Panc1 (cell line): ENCODE results near the gene SMARCA2. TPM values are rescaled to one million over a fixed set of nuclear protein-coding genes. Genes with fewer than 3 reads are reported as not detected.

ENCODE experiments used
- ATAC-seq: fragments of 200-7000 bp; cut with Tn5 transposase; 2 replicates; pipeline ENCODE4 v1.9.1; 2020; ENCODE audit warnings: mild to moderate bottlenecking, moderate library complexity
- BruUV-seq: library from RNA; stranded (reverse); fragments of 400-500 nt; replicated peaks from 2 replicates; lab custom pipeline; 2021; lab: Mats Ljungman, UMichigan
- CTCF ChIA-PET: fragments of 300-600 bp; sonication (Branson Sonifier 250); formaldehyde crosslinking; loops from one replicate; lab custom pipeline; 2022; ENCODE audit warnings: antibody characterized with exemption; lab: Charles Lee
- POLR2A ChIA-PET: fragments of 300-600 bp; sonication (Branson Sonifier 250); formaldehyde crosslinking; loops from one replicate; lab custom pipeline; 2022; ENCODE audit warnings: antibody characterized with exemption; lab: Charles Lee
- DNase-seq: peaks from one replicate; pipeline ENCODE4 v3.0.0-alpha.2; 2010; ENCODE audit warnings: low read depth, low spot score
- H3K27ac ChIP-seq: 2 replicates; pipeline ENCODE4 v1.5.1; 2011; ENCODE audit warnings: mild to moderate bottlenecking, low read length, inconsistent platforms
- H3K27me3 ChIP-seq: fragments of 200-500 bp; sonication (Bioruptor generic); 2 replicates; pipeline ENCODE4 v1.6.0; 2014; ENCODE audit warnings: low read length, inconsistent platforms; ENCODE audit not compliant: control insufficient read depth, insufficient read depth
- H3K36me3 ChIP-seq: fragments of 200-500 bp; sonication (Bioruptor generic); 2 replicates; pipeline ENCODE4 v1.5.1; 2014; ENCODE audit warnings: inconsistent platforms, mild to moderate bottlenecking, low read length, moderate library complexity; ENCODE audit not compliant: control insufficient read depth, insufficient read depth
- H3K4me1 ChIP-seq: 2 replicates; pipeline ENCODE4 v1.5.1; 2011; ENCODE audit warnings: inconsistent platforms, mild to moderate bottlenecking, low read length, moderate library complexity; ENCODE audit not compliant: control insufficient read depth, insufficient read depth
- H3K4me3 ChIP-seq, 2 experiments: 2 replicates each; pipeline ENCODE4 v1.5.1; 2011 to 2012; ENCODE audit warnings: low read depth in 2 of 2, low read length in 2 of 2, mild to moderate bottlenecking in 2 of 2, inconsistent platforms in 1 of 2, moderate library complexity in 1 of 2
- H3K9me3 ChIP-seq: fragments of 200-500 bp; sonication (Bioruptor generic); 2 replicates; pipeline ENCODE4 v1.5.1; 2014; ENCODE audit warnings: low read depth, mild to moderate bottlenecking, inconsistent platforms, low read length, moderate library complexity; ENCODE audit not compliant: control insufficient read depth, insufficient read depth
- POLR2AphosphoS5 ChIP-seq: IDR thresholded peaks from 2 replicates; pipeline ENCODE4 v1.6.1; 2012; ENCODE audit warnings: mild to moderate bottlenecking, low read depth, low read length, moderate library complexity
- SIN3A ChIP-seq: IDR thresholded peaks from 2 replicates; pipeline ENCODE4 v1.6.1; 2012; ENCODE audit warnings: low read depth, mild to moderate bottlenecking, low read length, moderate library complexity, borderline replicate concordance; ENCODE audit not compliant: insufficient read depth
- TCF7L2 ChIP-seq: IDR thresholded peaks from 2 replicates; pipeline ENCODE4 v1.6.1; 2011; ENCODE audit warnings: mild to moderate bottlenecking, low read depth, low read length, inconsistent platforms
- in situ Hi-C: cut with HindIII; loops from 2 replicates; pipeline ENCODE4 v1.10.0; 2016; ENCODE audit warnings: low sequenced_read_pairs, low pct_unique_long_range_greater_than_20kb
- intact Hi-C: fragments of 100-400 bp; cut with micrococcal nuclease; formaldehyde crosslinking; loops from one replicate; pipeline ENCODE4 v1.10.0; 2022; ENCODE audit not compliant: unreplicated experiment
- total RNA-seq: library from RNA; stranded (reverse); gene quantifications from one replicate; pipeline ENCODE4 v1.2.1, GENCODE V29; 2021; ENCODE audit not compliant: unreplicated experiment
- TF ChIP-seq, protein P1 (sequence below): fragments of 450-650 bp; IDR thresholded peaks from 2 replicates; pipeline ENCODE4 v1.5.1; 2017; ENCODE audit warnings: mild to moderate bottlenecking
- TF ChIP-seq, protein P2 (sequence below), 2 experiments: IDR thresholded peaks; 2 replicates each; pipeline ENCODE4 v1.6.1; 2011 to 2012; ENCODE audit warnings: low read depth in 2 of 2, control low read depth in 1 of 2, low read length in 1 of 2, mild to moderate bottlenecking in 1 of 2, moderate library complexity in 1 of 2; ENCODE audit not compliant: insufficient read depth in 1 of 2

The SMARCA2 gene
- total RNA-seq, 1 experiment from 2014 or later: 13.3 TPM

DNA sequence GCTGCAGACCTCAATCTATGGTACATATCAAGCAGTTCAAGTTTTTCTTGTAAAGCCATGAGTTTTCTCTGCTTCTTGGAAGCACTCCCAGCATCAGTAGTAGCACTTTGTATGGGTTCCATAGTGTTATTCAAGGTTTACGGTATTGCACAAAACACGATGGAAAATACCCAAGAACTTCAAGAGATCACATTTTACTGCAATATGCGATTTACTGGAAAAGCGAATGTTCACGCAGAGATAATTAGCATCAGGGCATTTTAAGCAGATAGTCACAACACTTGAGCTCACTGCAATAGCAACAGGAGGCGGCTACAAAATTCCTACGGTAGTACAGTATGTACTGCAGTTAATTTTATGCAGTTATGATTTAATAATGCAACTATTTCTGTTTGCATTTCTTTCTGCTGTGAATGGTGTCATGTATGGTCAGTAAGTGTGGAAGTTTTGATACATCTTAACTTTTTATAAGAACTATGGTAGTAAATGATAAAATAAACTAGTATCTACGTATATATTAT lies 200.8 kb downstream of the SMARCA2 start:
- in situ Hi-C loops: no loop called here
- no peak overlapping the region for H3K27ac ChIP-seq
- H3K9me3 ChIP-seq: no peaks in the 10 kb centered on the region
- no TSS peak for BruUV-seq
- POLR2A ChIA-PET: no interaction called here
- no peaks in the 10 kb centered on the region for H3K4me1 ChIP-seq
- TF ChIP-seq, protein P1, sequence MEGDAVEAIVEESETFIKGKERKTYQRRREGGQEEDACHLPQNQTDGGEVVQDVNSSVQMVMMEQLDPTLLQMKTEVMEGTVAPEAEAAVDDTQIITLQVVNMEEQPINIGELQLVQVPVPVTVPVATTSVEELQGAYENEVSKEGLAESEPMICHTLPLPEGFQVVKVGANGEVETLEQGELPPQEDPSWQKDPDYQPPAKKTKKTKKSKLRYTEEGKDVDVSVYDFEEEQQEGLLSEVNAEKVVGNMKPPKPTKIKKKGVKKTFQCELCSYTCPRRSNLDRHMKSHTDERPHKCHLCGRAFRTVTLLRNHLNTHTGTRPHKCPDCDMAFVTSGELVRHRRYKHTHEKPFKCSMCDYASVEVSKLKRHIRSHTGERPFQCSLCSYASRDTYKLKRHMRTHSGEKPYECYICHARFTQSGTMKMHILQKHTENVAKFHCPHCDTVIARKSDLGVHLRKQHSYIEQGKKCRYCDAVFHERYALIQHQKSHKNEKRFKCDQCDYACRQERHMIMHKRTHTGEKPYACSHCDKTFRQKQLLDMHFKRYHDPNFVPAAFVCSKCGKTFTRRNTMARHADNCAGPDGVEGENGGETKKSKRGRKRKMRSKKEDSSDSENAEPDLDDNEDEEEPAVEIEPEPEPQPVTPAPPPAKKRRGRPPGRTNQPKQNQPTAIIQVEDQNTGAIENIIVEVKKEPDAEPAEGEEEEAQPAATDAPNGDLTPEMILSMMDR: no peak
- TF ChIP-seq SIN3A (no peak), POLR2AphosphoS5 (no peak), TCF7L2 (no peak)
- TF ChIP-seq, protein P2, sequence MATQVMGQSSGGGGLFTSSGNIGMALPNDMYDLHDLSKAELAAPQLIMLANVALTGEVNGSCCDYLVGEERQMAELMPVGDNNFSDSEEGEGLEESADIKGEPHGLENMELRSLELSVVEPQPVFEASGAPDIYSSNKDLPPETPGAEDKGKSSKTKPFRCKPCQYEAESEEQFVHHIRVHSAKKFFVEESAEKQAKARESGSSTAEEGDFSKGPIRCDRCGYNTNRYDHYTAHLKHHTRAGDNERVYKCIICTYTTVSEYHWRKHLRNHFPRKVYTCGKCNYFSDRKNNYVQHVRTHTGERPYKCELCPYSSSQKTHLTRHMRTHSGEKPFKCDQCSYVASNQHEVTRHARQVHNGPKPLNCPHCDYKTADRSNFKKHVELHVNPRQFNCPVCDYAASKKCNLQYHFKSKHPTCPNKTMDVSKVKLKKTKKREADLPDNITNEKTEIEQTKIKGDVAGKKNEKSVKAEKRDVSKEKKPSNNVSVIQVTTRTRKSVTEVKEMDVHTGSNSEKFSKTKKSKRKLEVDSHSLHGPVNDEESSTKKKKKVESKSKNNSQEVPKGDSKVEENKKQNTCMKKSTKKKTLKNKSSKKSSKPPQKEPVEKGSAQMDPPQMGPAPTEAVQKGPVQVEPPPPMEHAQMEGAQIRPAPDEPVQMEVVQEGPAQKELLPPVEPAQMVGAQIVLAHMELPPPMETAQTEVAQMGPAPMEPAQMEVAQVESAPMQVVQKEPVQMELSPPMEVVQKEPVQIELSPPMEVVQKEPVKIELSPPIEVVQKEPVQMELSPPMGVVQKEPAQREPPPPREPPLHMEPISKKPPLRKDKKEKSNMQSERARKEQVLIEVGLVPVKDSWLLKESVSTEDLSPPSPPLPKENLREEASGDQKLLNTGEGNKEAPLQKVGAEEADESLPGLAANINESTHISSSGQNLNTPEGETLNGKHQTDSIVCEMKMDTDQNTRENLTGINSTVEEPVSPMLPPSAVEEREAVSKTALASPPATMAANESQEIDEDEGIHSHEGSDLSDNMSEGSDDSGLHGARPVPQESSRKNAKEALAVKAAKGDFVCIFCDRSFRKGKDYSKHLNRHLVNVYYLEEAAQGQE (IDR thresholded peaks at IDR 0.05; ENCODE audit: insufficient read depth in 1 of 2, low read depth in 2 of 2, low read length in 1 of 2): no peak
- no peaks in the 10 kb centered on the region for H3K36me3 ChIP-seq
- CTCF ChIA-PET: no interaction called here
- H3K4me3 ChIP-seq: no peak overlapping the region
- ATAC-seq (no peak), DNase-seq (no peak)
- H3K27me3 ChIP-seq: no peaks in the 10 kb centered on the region
- intact Hi-C loops: no loop called here

- TF ChIP-seq, protein P2 (IDR thresholded peaks at IDR 0.05; ENCODE audit: insufficient read depth in 1 of 2, low read depth in 2 of 2, low read length in 1 of 2): no peak
- TF ChIP-seq, protein P1: no peak
- TF ChIP-seq TCF7L2 (no peak), SIN3A (no peak), POLR2AphosphoS5 (no peak)
- Histone ChIP-seq H3K9me3 (no peaks in the 10 kb centered on the region), H3K27me3 (no peaks in the 10 kb centered on the region), H3K4me3 (no peak overlapping the region), H3K36me3 (no peaks in the 10 kb centered on the region), H3K27ac (no peak overlapping the region), H3K4me1 (no peaks in the 10 kb centered on the region)
- CTCF ChIA-PET: no interaction called here
- in situ Hi-C loops: no loop called here
- no peak for DNase-seq
- no peak for ATAC-seq
- POLR2A ChIA-PET: no interaction called here
- intact Hi-C loops: no loop called here
- BruUV-seq: no TSS peak
Observed at GRCh38 chr9:2216591-2216990, 201.4 kb downstream of the SMARCA2 start.
